ENCODE results near the gene OPRL1. TPM values are rescaled to one million over a fixed set of nuclear protein-coding genes. Genes with fewer than 3 reads are reported as not detected.

The OPRL1 gene
- total RNA-seq, 1 donor from 2014 or later, result 1.4 TPM

DNA sequence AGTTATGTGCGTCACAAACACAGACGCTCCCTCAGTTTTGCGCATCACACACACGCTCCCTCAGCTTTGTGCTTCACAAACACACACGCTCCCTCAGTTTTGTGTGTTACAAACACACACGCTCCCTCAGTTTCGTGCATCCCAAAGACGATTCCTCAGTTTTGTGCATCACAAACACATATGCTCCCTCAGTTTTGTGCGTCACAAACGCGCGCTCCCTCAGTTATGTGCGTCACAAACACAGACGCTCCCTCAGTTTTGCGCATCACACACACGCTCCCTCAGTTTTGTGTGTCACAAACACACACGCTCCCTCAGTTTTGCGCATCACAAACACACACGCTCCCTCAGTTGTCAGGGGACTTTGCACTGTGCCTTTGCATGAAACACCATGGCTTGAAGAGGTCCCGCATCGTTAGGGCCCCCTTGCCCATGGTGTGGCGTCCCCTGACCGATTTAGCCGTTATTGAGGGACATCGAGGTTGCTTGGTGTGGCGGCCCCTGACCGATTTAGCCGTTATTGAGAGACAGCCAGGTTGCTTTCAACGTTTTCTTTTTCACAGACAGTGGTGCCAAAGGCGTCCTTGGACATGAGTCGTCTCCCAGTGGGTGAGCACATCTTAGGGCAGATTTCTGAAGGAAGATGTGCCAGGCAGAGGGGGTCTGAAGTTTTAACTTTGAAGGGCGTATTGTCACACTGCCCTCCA, 56.3 kb downstream of the OPRL1 start:
- ChIA-PET POLR2A (no interaction called here), CTCF (no interaction called here)
- H3K27ac Mint-ChIP-seq, result no peak overlapping the region
- intact Hi-C loops (cut with micrococcal nuclease), result no loop called here
- TF ChIP-seq, protein P1, sequence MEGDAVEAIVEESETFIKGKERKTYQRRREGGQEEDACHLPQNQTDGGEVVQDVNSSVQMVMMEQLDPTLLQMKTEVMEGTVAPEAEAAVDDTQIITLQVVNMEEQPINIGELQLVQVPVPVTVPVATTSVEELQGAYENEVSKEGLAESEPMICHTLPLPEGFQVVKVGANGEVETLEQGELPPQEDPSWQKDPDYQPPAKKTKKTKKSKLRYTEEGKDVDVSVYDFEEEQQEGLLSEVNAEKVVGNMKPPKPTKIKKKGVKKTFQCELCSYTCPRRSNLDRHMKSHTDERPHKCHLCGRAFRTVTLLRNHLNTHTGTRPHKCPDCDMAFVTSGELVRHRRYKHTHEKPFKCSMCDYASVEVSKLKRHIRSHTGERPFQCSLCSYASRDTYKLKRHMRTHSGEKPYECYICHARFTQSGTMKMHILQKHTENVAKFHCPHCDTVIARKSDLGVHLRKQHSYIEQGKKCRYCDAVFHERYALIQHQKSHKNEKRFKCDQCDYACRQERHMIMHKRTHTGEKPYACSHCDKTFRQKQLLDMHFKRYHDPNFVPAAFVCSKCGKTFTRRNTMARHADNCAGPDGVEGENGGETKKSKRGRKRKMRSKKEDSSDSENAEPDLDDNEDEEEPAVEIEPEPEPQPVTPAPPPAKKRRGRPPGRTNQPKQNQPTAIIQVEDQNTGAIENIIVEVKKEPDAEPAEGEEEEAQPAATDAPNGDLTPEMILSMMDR (IDR thresholded peaks at IDR 0.05), result no peak
- no peaks in the 10 kb centered on the region for H3K9me3 Mint-ChIP-seq
- no peak overlapping the region for H3K4me3 Mint-ChIP-seq
- DNase-seq, result no peak
- no peak for ATAC-seq (ENCODE audit: low read depth)
- H3K4me1 Mint-ChIP-seq, result no peaks in the 10 kb centered on the region
- H3K27me3 Mint-ChIP-seq, result no peaks in the 10 kb centered on the region
- H3K36me3 Mint-ChIP-seq (ENCODE audit: low read depth), result no peaks in the 10 kb centered on the region

DNA sequence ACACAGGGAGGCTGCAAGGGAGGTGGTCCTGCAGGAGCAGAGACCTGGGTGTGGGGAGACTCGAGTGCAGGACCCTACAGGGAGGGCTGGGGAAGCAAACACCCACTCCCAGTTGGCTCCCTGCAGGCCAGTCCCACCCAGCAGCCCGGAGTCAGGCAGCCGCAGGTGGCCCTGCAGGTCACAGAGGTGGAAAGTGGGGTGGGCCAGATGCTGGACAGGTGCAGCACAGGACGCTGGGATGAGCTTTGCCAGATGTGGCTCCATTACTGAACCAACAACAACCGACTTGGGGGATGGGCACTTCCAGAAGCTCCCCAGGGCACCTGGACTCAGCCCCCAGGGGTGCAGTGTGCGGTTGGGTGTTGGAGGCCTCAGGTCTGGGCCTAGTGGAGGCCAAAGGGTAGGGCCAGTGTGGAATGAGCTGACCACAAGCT, 57.7 kb downstream of the OPRL1 start:
- Mint-ChIP-seq H3K4me3 (no peak overlapping the region), H3K36me3 (ENCODE audit: low read depth) (no peaks in the 10 kb centered on the region), H3K9me3 (no peaks in the 10 kb centered on the region), H3K4me1 (no peaks in the 10 kb centered on the region), H3K27me3 (no peaks in the 10 kb centered on the region), H3K27ac (no peak overlapping the region)
- ATAC-seq (ENCODE audit: low read depth) (no peak), DNase-seq (no peak)
- intact Hi-C loops (cut with micrococcal nuclease), result no loop called here
- CTCF ChIA-PET, result no interaction called here
- TF ChIP-seq, protein P1 (IDR thresholded peaks at IDR 0.05), result no peak
- POLR2A ChIA-PET, result no interaction called here

DNA sequence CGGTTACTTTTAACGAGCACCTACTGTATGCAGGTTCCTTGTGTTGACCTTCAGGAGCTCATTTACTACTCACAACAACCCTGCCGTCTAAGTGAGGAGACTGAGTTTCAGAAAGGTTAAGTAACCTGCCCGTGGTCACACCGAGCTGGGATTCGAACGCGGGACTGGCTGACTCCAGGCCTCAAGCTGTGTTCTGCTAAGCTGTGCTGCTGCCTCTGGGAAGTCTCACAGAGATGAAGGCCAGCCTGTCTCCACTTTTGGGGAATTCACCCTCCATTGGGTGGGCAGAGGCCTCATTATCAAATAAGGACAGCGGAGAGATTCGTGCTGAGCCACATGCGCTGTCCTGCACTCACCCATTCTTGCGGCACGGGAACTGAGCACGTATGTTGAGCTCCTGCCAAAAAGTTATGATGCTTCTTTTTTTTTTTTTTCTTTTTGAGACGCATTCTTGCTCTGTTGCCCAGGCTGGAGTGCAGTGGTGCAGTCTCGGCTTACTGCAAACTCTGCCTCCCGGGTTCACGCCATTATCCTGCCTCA, 58.5 kb downstream of the OPRL1 start:
- Mint-ChIP-seq H3K27me3 (no peaks in the 10 kb centered on the region), H3K9me3 (no peaks in the 10 kb centered on the region), H3K4me1 (no peaks in the 10 kb centered on the region), H3K27ac (no peak overlapping the region), H3K4me3 (no peak overlapping the region), H3K36me3 (ENCODE audit: low read depth) (no peaks in the 10 kb centered on the region)
- no peak for DNase-seq
- ChIA-PET POLR2A (no interaction called here), CTCF (no interaction called here)
- TF ChIP-seq, protein P1 (IDR thresholded peaks at IDR 0.05), result no peak
- no peak for ATAC-seq (ENCODE audit: low read depth)
- intact Hi-C loops (cut with micrococcal nuclease), result no loop called here

DNA sequence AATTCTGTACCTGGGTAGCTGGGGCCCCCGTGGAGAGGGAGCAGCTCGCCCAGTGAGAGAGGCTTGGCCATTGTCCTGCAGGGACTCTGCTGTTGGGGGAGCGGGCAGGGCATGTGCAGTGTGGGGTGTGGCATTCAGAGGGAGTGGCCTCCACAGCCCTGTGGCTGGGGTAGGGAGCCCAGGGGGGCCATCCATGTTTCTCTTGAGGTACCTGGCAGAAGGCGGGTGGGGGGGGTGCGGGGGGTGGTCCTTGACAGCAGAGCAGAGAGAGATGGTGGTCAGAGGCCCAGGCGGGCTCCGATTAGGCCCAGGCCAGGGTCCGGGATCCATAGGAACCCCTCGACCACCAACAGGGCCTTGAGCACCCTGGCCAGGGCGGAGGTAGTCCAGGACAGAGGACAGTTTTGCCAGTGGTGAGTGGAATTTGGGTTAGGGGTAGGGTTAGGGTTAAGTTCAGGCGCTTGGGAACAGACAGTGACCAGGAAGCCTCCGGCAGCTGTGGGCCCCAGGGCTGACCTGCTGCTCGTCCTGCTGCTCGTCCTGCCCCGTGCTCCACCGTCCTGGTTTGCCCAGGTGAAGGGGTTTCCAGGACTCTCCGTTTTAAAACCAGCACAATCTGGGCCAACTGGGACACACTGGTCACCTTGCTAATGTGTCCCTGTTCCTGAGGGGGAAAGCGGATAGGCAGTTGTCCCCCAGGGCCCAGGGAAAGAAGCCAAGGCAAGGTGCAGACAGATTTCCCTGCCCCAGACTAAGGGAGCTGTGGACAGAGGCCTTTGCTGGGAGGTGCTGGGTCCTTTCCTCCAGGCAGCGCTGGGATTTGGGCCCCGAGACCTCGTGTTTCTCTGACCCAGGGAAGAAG, 59.5 kb downstream of the OPRL1 start:
- Mint-ChIP-seq H3K36me3 (ENCODE audit: low read depth) (no peaks in the 10 kb centered on the region), H3K27ac (no peak overlapping the region), H3K27me3 (no peaks in the 10 kb centered on the region), H3K4me3 (no peak overlapping the region), H3K9me3 (peaks cover 2% of the 10 kb centered on the region), H3K4me1 (no peaks in the 10 kb centered on the region)
- POLR2A ChIA-PET, result no interaction called here
- intact Hi-C loops (cut with micrococcal nuclease), result no loop called here
- TF ChIP-seq, protein P1 (IDR thresholded peaks at IDR 0.05), result no peak
- ATAC-seq (ENCODE audit: low read depth) (no peak), DNase-seq (no peak)
- CTCF ChIA-PET, result no interaction called here

Measured in activated B cell treated with CpG ODN at 0.5 μM for 24 hours (primary cell).